ENCODE measurements around the gene KRTAP10-3.
"Not testable (repeated sequence)": the region's sequence is repeated elsewhere in the genome, so short reads cannot be mapped to it uniquely, and the experiment has no call there.

DNA sequence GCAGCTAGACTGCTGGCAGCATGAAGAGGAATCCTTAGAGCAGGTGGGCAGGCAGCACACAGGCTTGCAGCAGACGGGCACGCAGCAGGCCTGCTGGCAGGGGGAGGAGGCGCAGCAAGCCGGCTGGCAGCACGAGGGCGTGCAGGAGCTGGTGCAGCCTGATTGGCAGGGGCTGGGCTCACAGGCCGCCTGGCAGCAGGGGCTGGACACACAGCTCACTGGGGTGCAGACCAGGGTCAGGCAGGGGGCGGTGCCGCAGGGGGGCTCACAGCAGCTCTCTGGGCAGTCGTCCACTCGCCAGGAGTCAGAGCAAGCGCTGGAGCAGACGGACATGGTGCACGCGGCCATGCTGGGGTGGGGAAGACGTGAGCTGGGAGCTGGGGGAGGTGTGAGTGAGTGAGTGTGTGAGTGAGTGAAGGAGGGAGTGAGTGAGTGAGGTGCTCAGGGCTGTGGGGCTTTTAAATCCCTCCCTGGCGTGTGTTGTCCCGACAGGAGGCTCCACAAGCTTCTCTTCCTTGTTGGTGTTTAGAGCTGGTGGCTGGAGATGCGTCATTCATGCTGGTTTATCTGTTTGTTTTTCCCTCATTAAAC is 21.7 kb upstream of the KRTAP10-3 start, which contains the start of gene KRTAP10-5:
- TF ChIP-seq, protein P1, sequence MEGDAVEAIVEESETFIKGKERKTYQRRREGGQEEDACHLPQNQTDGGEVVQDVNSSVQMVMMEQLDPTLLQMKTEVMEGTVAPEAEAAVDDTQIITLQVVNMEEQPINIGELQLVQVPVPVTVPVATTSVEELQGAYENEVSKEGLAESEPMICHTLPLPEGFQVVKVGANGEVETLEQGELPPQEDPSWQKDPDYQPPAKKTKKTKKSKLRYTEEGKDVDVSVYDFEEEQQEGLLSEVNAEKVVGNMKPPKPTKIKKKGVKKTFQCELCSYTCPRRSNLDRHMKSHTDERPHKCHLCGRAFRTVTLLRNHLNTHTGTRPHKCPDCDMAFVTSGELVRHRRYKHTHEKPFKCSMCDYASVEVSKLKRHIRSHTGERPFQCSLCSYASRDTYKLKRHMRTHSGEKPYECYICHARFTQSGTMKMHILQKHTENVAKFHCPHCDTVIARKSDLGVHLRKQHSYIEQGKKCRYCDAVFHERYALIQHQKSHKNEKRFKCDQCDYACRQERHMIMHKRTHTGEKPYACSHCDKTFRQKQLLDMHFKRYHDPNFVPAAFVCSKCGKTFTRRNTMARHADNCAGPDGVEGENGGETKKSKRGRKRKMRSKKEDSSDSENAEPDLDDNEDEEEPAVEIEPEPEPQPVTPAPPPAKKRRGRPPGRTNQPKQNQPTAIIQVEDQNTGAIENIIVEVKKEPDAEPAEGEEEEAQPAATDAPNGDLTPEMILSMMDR (IDR thresholded peaks at IDR 0.05): not testable (repeated sequence)
- TF ChIP-seq POLR2A (IDR thresholded peaks at IDR 0.05): not testable (repeated sequence)
